HG03342 (cell line): Measurements from ENCODE around the gene KCNJ10.
"Not testable (repeated sequence)": the region's sequence is repeated elsewhere in the genome, so short reads cannot be mapped to it uniquely, and the experiment has no call there.

ENCODE experiments used
- ATAC-seq: cut with Tn5 transposase; IDR thresholded peaks from one replicate; pipeline ENCODE4 v1.9.1; 2021; ENCODE audit warnings: mild to moderate bottlenecking, moderate library complexity; ENCODE audit not compliant: unreplicated experiment

KCNJ10 gene

DNA sequence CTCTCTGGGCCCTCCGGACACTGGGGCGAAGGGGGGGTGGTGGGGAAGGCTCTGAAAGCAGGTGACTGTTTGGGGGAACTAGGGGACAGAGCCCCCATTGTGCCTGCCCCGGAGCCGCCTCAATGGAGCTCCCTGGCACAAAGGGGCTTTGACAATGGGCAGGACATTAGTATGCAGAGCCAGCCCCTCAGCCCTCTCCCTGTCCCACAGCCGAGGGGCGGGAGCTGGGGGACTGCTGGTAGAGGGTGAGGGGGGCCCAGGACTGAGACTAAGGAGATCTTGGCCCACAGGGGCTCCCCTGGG is 7.8 kb downstream of the KCNJ10 start:
- ATAC-seq = no peak

DNA sequence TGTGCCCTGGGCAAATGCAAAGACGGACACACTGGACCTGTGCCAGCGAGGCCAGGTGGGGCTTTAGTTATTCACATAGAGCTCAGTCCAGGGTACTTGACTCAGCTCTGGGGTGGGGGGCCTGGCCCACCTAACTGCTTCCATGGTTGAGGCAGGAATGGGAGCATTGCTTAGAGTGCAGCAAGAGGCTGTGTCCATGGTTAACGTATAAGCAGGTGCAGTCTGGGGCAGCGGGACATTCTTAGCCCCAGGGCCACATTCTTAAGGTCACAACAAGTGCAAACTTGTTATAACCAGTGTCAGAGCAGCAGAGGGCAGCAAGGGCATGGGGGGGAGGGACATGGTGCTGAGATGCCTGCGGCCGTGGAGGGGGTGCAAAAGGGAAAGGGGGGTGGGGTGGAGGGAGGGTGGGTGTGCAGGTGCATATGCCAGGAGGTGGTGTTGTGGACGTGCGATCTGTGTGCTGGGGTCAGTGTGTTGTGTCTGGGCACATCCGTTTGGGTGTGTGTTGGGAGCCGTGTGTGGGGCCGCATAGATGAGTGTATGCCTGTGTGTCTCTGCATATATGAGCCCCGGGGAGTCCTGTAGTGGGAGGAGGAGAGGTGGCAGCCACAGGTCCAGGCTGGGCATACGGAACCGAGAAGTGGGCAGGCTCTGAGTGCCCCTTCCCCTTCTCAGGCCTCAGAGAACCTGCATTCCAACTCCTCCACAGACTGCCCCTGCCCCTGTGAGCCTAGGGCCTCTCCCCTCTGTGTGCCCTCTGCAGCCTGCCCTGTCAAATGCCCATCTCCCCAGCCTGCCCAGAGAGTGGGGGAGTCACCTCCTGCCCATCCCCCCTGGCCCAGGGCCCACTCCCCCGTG is 8.4 kb downstream of the KCNJ10 start:
- no peak for ATAC-seq

DNA sequence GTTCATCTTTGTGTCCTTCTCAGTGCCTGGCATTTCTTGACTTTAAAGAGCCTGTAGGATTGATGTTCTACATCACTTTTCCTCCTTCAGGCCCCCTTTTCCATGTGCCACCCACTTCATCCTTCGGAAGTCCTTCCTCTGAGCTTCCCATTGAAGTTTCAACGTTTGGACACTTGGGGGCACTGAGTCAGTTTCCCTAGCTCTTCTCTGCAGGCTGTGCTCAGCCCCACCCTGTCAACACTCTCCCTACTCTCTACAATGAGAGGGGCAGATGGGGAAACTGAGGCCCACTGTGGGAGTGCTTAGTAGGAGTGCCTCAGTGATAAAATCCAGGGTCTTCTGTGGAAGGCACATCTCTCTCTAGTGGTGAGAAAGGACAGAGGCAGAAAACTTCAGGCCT is 11.9 kb downstream of the KCNJ10 start:
- ATAC-seq = no peak

DNA sequence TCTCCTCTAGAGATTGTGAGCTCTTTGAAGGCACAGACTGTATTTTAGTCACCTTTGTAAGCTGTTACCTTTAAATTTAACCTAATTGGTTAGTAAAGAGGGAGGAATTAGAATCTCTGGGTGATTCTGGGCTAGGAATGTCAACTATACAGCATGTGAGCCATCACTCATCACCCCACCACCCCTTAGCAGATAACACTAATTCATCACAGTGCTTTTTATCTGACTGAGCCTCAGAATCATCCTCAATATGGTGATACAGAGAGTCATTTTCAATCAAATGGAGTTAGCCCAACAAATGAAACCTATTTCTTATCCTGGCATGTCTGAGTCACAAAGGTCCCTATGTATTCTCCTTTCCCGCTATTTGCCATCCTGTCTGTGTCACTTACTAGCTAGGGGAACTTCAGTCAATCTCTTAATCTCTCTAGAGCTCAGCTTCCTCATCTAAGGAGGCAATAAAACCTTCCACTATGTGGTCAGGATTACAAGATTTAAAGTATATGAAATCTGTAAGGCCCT is 13.3 kb downstream of the KCNJ10 start:
- ATAC-seq = no peak

DNA sequence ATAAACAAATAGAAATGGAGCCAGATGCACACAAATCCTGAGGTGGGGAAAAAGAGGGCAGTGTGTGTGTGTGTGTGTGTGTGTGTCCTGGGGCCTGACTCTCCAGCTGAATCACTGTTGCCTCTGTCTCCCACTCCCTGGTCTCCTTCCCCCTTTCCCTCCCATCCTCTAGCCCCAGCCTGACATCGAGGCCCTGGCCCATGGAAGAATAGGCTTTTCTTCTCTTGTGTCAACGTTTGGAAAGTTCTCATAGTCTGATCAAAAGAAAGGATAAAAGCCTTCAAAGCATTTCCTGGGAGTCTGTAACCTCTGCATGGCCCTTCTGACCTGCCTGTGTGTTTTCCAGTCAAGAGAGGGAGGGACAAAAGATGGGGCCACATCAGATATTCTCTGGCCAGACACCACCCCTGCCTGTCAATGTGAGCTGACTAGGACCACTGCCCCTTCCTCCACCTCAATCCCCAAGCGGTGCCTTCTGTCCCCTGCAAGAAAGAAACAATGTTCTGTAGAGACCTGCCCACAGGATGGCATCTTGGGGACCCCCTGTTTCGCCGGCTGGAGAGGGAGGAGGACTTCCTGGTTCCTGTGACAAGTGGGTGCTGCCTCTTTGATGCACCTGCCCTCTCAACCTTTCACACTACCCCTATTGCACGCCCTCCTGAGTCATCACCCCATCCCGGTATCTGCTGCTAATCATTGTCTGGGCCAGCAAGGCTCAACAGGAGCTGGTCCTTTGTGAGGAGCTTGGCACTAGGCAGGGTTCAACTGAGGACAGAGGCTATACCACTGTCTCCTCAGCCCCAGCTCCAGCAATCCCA is 16.2 kb downstream of the KCNJ10 start:
- ATAC-seq = no peak

DNA sequence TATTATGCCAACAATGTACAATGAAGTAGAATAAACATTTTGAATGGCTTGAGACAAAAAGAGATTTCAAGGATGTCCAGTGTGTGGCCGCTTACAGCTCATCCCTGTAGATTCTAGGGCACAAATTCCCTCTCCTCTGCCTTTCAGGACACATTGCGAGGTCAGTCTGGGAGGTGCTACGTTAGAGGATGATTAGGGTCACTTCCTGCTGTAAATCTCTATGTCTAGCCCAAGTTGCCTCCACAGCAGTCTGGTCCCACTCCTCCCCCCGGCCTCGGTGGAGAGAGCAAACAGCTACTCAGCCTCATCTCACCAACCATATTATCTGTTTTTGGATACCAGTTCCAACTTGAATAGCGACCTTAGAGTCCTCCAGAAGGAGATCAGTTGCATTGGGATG is 17.0 kb downstream of the KCNJ10 start:
- no peak for ATAC-seq

DNA sequence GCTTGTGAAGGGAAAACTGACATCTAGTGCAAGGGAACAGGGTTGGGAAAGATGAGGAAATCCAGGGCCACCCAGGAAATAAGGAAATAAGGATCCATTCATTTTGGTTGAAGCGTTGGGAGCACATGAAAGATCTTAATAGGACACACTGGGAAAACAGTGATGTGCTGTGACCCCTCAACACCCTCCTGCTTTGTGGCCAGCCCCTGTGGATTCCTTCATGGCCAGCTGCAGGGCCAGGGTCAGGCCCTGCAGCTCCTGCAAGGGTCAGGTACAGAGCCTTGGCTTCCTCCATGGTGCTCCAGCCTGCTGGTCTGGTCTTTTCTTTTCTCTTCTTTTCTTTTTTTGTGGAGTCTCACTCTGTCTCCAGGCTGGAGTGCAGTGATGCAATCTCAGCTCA is 19.3 kb downstream of the KCNJ10 start:
- no peak for ATAC-seq

DNA sequence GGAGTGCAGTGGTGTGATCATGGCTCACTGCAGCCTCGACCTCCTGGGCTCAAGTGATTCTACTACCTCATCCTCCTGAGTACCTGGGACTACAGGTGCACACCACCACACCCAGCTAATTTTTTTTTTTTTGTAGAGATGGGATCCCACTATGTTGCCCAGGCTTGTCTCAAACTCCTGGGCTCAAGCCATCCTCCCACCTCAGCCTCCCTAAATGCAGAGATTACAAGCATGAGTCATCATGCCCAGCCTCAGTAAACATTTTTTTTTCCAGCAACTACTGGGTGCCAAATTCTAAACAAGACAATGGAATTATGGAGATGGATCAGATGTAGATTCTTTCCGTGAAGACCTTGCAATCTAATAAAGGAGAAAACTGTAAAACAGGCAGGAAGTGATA is 19.8 kb downstream of the KCNJ10 start:
- not testable (repeated sequence) for ATAC-seq

DNA sequence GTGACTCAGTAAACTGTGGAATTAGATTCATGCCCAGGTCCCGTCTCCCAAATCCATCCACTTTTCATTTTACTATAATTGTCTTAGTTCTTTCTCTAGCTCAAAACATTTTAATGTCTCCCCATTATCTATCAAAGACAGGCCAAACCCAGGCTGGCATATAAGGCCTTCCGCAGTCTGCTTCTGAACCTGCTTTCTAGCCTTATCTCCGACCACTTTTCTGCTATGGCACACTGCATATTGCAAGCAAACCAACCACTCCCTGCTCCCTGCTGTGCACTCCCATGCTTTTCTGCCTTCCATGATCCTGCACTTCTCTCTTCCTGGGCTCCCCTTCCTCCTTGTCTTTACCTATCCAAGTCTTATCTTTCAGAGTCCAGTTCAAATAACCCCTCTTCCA is 20.9 kb downstream of the KCNJ10 start:
- ATAC-seq = no peak

DNA sequence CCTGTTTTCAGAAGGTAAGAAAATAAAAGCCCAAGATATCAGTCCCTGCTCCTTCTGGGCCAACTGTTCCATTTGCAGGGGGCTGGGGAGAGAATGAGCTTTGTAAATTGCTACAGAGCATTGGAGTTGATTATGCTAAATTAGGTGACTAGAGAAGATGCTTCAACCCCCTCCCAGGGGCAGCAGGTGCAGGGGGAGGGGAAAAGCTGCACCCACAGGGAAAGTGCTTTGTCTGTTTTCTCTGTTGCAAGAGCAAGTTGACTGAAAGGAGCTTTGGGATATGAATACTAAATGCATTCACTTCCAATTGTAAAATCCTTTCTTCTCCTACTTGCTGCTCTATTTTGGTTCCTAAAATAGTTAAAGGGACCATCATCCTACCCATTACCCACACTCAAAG is 21.6 kb downstream of the KCNJ10 start:
- ATAC-seq = no peak

DNA sequence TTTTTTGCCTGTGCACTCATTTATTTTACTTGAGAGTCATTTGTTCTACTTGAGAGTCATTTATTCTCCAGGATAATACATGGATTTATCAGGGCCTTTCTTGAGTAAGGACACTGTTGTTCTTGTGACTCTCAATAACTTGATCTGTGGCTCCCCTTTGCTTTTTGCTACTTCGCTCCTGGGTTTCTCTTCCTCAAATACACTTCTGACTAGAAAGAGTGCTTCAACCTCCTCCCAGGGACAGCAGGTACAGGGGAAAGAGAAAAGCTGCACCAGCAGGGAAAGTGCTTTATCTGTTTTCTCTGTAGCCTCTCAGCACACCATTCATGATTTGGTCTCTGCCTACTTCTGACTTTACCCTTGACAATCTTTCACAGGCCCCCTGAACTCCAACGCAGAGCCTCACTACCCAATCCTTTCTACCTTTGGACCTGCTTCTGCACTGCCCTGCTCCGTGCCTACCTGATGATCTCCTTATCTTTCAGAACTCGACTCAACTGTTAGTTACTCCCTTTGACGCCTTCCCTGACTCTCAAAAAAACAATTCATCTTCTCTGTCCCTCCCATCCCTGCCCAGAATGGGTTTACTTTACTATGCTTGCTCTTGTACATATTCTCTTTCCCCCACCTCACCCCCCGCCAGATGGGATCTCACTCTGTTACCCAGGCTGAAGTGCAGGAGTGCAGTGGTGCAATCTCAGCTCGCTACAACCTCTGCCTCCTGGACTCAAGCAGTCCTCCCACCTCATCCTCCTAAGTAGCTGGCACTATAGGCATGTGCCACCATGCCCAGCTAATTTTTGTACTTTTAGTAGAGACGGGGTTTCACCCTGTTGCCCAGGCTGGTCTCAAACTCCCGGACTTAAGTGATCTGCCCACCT is 22.6 kb downstream of the KCNJ10 start:
- peak; percentile 53 for ATAC-seq

DNA sequence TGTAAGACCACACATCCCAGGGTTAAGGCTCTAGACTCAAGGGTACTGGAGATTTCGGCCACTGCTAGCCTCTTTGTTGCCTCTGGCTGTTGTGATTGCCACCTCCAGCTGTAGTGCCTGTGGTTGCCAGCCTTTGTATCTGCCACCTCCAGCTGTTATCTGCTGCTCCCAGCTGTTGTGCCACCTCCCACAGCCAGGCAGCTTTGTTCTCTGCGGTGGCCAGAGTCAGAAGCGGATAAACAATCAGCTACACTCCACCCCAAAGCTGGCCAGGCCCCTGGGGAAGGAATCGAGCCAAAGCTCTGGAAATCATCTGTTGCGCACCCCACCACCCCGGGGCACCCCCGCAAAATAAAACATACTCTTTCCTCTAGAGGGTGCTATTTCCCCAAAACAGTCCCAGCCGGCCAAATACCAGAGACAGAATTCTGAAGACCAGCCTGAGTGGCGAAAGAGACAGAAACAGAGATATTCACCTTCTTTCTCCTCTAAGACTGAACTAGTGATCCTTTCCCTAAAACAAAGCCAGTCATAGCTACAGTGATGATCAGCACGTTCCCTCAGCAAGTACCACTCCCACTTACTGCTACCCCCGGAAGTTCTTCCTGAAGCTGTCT is 23.4 kb downstream of the KCNJ10 start:
- peak; percentile 74 for ATAC-seq

DNA sequence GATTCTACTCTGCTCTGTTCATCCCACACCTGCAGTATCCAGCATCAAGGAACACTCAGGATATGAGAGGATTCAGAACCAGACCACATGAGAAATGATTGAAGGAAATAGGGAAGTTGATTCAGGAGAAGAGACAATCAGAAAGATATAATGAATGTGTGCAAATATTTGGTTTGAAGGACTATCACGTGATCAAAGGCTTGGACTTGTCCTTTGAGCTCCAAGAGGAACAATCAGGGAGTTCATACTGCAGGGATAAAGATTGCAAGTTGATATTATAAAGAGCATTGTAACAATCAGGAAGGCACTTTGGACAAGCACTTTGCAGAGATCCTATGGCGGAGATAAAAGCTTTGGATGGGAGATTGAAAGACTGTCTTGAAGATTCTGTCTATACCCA is 24.3 kb downstream of the KCNJ10 start:
- ATAC-seq = no peak

DNA sequence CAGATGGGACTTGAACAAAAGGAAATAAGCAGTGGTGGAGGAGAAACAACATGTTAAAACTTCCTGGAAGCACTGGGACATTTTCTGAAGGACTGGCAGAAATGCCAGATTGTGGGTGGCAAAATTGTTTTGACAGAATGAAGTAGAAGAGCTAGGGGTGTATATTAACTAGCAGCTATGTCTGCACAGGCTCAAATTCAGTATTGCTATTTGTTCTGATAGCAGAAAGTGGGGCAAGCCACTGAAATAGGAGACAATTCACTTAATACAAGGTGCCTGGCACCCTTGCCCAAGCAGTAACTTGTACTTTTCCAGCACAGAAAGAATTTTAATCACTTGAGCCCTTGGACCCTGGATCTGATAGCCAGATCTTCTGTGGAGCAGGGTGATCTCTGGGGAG is 26.4 kb downstream of the KCNJ10 start:
- no peak for ATAC-seq

DNA sequence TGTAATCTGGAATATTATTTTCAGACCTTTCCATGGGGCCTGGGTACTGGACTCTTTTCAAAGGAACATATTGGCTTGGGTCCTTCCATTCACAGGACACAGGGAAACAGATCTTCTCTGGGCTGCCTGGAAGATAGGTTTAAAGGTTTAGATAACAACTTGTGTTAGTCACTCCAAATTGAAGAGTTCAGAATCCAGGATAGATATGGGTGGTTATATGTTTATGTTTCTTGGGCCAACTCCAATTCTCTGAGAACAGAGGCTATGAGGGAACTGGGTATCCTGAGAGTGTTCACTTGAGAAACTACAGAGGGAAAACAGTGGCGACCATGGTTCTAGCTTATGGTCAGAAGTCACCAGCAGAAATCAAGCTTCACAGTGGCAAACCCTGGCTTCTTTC is 29.5 kb downstream of the KCNJ10 start:
- ATAC-seq = no peak

DNA sequence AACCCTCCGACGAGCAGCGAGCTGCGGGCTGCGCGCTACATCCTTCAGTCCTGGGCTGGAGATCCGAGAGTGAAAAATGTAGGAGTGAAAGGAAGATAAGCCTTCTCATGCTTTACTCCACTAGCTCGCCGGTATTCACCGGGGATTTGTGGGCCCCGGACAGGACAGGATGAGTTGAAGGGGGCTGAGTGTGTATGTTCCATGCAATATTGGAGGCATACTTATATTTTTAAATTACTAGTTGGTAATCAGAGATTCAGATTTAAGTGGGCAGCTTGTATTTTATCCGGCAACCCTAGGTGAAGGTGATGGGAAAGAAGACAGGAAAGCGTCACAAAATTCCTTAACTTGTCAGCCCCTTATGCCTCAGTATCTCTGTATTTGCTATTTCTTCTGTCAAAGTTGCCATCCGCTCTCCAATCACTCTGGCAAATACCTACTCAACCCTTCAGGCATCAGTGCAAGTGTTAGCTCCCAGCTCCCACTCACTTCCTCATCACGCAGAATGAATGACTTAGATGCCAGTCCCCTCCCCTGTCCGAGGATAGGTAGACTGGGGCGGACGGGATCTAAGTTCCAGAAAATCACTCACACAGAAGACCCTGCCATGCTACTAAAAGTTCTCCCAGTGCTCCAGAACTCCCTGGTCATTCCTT is 37.7 kb downstream of the KCNJ10 start:
- peak; percentile 25 for ATAC-seq

DNA sequence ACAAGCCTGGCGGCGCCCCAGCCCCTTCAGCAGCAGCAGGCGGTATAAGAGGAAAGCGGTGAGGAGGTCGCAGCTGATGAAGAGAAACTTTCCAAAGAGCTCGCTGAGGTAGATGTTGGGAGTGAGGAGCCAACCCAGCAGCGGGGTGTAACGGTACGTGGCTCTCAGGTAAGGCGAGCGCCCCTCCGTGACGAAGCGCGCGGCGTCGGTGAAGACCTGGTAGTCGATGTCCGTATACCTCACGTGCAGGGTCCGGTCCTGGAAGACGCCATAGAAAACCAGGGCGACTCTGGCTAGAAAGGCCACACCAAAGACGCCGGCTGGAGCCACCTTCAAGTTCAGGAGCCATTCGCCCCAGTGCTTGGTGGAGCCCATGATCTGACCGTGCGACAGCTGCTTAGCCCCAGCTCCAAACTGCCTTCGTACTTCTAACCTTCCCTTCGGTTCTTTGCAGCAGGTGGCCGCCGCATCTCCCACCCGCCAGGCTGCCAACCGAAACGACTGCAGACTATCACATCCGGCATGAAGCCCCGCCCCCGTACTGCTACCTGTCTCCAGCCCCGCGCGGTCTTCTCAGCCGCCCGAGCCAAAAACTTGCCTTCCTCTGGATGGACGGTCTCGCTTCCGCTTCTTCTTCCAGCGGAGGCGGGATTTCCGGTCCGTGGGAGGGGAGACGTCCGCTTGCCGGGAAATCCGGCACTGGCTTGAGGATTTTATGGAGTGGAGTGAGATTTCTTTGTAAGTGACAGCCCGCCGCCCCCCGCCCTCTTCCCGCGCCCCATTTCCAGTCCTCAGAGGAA is 38.4 kb downstream of the KCNJ10 start, which contains the start of gene PIGM:
PIGM (minus strand) TSS at position 626 of the 800 bp plus-strand sequence; CDS start at position 375, 251 bp downstream.
- ATAC-seq = peak; percentile 91

DNA sequence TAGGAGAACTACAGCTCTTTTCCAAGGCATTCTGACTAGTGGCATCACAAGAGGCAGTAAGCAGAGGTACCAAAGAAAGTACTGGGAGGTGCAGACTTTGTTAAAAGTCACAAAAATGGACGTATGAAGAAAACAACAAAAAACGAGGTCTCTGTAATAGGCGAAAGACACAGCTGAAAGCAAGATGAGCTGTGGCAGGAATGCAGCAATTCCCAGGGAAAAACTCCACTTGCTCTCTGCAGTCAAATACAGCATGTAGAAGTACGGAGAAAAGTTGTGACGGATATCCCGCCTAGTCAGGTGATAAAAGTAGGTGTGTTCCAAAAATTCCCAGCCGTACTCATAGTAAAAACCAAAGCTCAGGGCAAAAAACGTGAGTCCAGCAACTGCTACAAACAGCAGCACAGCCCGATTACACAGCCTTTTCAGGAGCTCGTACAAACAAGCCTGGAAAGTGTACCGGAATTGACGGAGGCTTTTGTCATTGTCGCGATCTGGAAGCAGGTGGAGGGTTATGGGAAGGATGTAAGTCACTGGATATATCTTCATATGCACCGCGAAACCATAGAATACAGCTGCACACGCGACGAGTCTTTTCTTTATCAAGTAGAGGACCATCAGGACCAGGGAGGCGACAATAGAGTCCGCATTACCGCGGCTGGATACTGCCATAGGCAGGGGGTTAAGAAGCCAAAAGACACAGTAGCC is 39.1 kb downstream of the KCNJ10 start:
- ATAC-seq = peak; percentile 22

DNA sequence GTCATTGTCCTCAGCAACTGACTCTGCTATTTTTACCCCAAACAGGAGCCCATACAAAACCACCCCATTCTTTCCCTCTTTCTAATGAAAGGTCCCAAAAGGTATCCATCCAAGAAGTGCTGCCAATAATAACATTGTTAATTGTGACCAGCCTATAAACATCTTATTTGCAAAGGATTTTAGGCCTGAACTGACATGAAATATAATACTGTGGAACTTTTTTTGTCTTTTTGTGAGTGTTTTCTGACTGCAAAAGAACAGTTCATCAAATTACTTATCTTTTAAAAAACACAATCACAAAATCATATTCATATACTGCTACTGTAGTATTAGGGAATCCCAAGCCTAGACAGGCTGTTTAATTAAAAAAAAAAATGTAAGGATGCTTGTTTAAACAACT is 41.5 kb downstream of the KCNJ10 start:
- no peak for ATAC-seq
